ENCODE data around the gene RASA1.

DNA sequence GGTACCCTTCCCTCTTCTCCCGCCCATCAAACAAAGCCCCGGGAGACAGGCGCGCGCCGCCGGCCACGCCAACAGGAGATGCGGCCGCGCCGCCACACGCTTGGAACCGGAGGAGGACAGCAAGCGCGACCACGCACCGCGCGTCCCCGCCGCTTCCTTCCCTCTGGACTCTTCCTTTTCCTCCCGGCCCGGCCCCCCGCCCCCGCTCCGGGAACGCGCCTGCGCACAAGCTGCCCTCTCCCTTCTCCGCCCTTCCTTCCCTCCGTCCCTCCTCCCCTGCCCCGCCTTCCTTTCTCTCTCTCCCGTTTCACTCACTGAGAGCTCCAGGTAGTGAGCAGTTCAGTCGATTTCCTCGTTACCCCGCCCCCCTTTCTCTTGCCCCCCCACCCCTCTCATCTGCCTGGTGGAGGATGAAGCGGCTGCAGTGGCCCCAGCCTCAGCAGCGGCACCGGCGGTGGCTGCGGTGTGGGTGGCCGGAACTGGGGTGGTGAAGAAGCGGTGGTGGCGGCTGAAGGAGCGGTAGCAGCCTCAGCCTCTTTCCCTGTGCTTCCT lies at the start of gene RASA1:
- TF ChIP-seq CTCF (IDR thresholded peaks at IDR 0.05) (no peak), POLR2A (IDR thresholded peaks at IDR 0.05) (peak; percentile 89)
